Activated CD4-positive, alpha-beta T cell treated with anti-CD3 and anti-CD28 coated beads for 36 hours (primary cell): ENCODE measurements around the gene CDA. TPM values are rescaled to one million over a fixed set of nuclear protein-coding genes. Genes with fewer than 3 reads are reported as not detected.

Experiments
- ATAC-seq: fragments of 200-7000 bp; cut with Tn5 transposase; one replicate; pipeline ENCODE4 v1.10.0; 2021; ENCODE audit warnings: mild to moderate bottlenecking, moderate library complexity
- CTCF ChIA-PET: fragments of 350-600 bp; sonication (Branson Sonifier 250); formaldehyde crosslinking; loops from one replicate; lab custom pipeline; 2021; ENCODE audit warnings: antibody characterized with exemption; lab: Charles Lee
- POLR2A ChIA-PET: fragments of 350-600 bp; sonication (Branson Sonifier 250); formaldehyde crosslinking; loops from one replicate; lab custom pipeline; 2021; ENCODE audit warnings: antibody characterized with exemption, inconsistent platforms; lab: Charles Lee
- DNase-seq: peaks from one replicate; pipeline ENCODE4 v3.0.0-alpha.2; 2020
- H3K27ac Mint-ChIP-seq: one replicate; pipeline ENCODE4 v1.8.0; 2021; ENCODE audit warnings: mixed read lengths
- H3K27me3 Mint-ChIP-seq: one replicate; pipeline ENCODE4 v1.8.0; 2021; ENCODE audit warnings: mixed read lengths
- H3K36me3 Mint-ChIP-seq: one replicate; pipeline ENCODE4 v1.8.0; 2021; ENCODE audit warnings: low read depth, mixed read lengths
- H3K4me1 Mint-ChIP-seq: one replicate; pipeline ENCODE4 v1.8.0; 2021; ENCODE audit warnings: mixed read lengths
- H3K4me3 Mint-ChIP-seq: one replicate; pipeline ENCODE4 v1.8.0; 2021; ENCODE audit warnings: mild to moderate bottlenecking, moderate library complexity, mixed read lengths
- H3K9me3 Mint-ChIP-seq: one replicate; pipeline ENCODE4 v1.8.0; 2021; ENCODE audit warnings: low read depth, mixed read lengths
- intact Hi-C, 2 experiments: fragments of 100-400 bp; cut with DNase I in 1 of 2; cut with micrococcal nuclease in 1 of 2; formaldehyde crosslinking; loops; one replicate each; pipeline versions ENCODE4 v1.14.2 to v1.15.1; 2022 to 2024; cut with DNase I, micrococcal nuclease
- total RNA-seq, 2 experiments: library from RNA; stranded (reverse); gene quantifications; one replicate each; pipeline ENCODE4 v1.2.3, GENCODE V29; 2021

Gene CDA
- total RNA-seq, 2 experiments from 2014 or later, result not detected

DNA sequence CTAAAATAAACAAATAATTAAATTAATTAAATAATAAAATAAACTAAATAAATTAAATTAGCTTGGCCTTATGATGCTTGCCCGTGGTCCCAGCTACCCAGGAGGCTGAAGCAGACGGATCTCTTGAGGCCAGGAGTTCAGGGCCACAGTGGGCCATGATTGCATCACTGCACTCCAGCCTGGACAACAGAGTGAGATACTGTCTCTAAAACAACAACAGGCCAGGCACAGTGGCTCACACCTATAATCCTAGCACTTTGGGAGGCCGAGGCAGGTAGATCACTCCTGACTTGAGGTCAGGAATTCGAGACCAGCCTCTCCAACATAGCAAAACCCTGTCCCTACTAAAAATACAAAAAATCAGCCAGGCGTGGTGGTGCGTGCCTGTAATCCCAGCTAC, 32.1 kb downstream of the CDA start:
- Mint-ChIP-seq H3K36me3 (no peaks in the 10 kb centered on the region), H3K9me3 (no peaks in the 10 kb centered on the region), H3K27ac (no peak overlapping the region), H3K4me3 (no peak overlapping the region), H3K4me1 (peaks cover 3% of the 10 kb centered on the region), H3K27me3 (peaks cover 7% of the 10 kb centered on the region)
- ChIA-PET CTCF (interaction anchor here (0.7 to 2.4 kb wide), 3 partner anchors 13 to 367 kb away, joined by 3 to 6 read pairs (median 4); no protein-coding TSS in a partner anchor), POLR2A (no interaction called here)
- no peak for ATAC-seq
- intact Hi-C loops, result no loop called here
- no peak for DNase-seq

DNA sequence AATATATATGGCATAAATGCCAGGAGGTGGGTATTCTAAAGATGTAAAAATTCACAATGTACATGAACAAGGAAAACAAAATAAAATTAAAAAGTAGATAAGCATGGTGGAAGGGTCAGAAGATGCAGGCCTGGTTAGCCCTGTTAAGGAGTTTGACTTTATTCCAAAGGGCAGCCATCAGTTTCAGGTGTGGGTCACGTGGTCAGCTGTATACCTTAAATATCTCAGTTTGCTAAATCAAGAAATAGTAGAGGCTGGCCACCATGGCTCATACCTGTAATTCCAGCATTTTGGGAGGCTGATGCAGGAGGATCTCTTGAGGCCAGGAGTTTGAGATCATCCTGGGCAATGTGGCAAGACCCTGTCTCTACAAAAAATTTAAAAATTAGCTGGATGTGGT, 35.8 kb downstream of the CDA start:
- intact Hi-C loops, result no loop called here
- no peak for ATAC-seq
- Mint-ChIP-seq H3K27me3 (peaks cover 8% of the 10 kb centered on the region), H3K27ac (no peak overlapping the region), H3K9me3 (peaks cover 6% of the 10 kb centered on the region), H3K4me3 (no peak overlapping the region), H3K36me3 (no peaks in the 10 kb centered on the region), H3K4me1 (no peaks in the 10 kb centered on the region)
- ChIA-PET POLR2A (no interaction called here), CTCF (interaction anchor here (0.7 to 1.4 kb wide), 2 partner anchors 9 to 260 kb away, joined by 3 to 6 read pairs; partner anchors contain the start of gene PINK1)
- no peak for DNase-seq

DNA sequence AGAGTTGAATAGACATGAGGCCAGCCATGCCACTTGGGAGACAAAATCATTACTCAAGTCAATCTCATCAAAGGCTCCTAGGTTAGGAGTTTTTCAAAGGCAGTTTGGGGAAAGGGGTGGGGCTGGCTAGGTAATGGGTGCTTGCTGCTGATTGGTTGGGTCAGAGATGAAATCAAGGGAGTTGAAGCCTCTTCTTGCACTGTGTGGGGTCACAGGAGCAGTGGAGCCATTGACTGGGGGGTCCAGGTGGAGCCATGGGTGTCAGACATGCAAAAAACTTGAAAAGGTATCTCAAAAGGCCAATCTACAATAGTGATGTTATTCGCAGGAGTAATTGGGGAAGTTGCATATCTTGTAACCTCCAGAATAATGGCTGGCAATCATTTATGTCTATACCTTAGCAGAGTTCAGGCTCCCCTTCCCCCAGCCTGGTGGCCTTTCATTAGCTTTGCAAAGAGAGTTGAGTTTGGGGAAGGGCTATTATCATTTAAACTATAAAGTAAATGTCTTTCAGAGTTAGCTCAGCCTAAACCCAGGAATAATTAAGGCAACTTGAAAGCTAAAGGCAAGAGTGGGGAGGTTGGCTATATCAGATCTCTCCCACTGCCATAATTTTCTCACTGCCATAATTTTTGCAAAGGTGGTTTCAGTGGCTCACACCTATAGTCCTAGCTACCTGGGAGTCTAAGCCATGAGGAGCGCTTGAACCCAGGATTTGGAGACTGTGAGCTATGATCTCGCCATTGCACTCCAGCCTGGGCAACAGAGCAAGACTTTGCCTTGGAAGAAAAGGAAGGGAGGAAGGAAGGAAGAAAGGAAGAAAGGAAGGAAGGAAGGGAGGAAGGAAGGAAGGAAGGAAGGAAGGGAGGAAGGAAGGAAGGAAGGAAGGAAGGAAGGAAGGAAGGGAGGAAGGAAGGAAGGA, 36.5 kb downstream of the CDA start:
- H3K27ac Mint-ChIP-seq, result no peak overlapping the region
- no peak overlapping the region for H3K4me3 Mint-ChIP-seq
- ATAC-seq, result no peak
- DNase-seq, result no peak
- H3K4me1 Mint-ChIP-seq, result no peaks in the 10 kb centered on the region
- peaks cover 6% of the 10 kb centered on the region for H3K9me3 Mint-ChIP-seq
- ChIA-PET POLR2A (no interaction called here), CTCF (interaction anchor here (1.4 kb wide), 1 partner anchor 8 kb away, joined by 6 read pairs; the partner anchor contains the start of gene PINK1)
- intact Hi-C loops, result no loop called here
- no peaks in the 10 kb centered on the region for H3K36me3 Mint-ChIP-seq
- peaks cover 8% of the 10 kb centered on the region for H3K27me3 Mint-ChIP-seq

DNA sequence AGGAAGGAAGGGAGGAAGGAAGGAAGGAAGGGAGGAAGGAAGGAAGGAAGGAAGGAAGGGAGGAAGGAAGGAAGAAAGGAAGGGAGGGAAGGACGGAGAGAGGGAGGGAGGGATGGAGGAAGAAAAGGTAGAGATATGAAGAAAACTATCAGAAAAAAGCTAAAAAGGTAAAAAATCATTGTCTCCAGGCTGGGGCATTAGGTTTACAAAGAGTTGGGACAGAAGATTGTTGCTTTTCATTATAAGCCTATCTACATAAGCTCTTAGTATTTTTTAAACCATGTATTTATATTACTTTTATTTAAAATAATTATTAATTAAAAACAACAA, 37.2 kb downstream of the CDA start:
- Mint-ChIP-seq H3K36me3 (no peaks in the 10 kb centered on the region), H3K27me3 (peaks cover 8% of the 10 kb centered on the region), H3K4me3 (no peak overlapping the region), H3K9me3 (peaks cover 6% of the 10 kb centered on the region), H3K4me1 (no peaks in the 10 kb centered on the region), H3K27ac (no peak overlapping the region)
- no peak for DNase-seq
- ATAC-seq, result no peak
- intact Hi-C loops, result no loop called here
- POLR2A ChIA-PET, result no interaction called here
- CTCF ChIA-PET, result no interaction called here

- ChIA-PET CTCF (no interaction called here), POLR2A (no interaction called here)
- Mint-ChIP-seq H3K9me3 (peaks cover 6% of the 10 kb centered on the region), H3K4me3 (no peak overlapping the region), H3K4me1 (no peaks in the 10 kb centered on the region), H3K36me3 (no peaks in the 10 kb centered on the region), H3K27ac (no peak overlapping the region), H3K27me3 (peaks cover 8% of the 10 kb centered on the region)
- DNase-seq (no peak), ATAC-seq (no peak)
- intact Hi-C loops, result no loop called here
These were observed 37.6 kb downstream of the CDA start for GRCh38 chr1:20626524-20626923.

DNA sequence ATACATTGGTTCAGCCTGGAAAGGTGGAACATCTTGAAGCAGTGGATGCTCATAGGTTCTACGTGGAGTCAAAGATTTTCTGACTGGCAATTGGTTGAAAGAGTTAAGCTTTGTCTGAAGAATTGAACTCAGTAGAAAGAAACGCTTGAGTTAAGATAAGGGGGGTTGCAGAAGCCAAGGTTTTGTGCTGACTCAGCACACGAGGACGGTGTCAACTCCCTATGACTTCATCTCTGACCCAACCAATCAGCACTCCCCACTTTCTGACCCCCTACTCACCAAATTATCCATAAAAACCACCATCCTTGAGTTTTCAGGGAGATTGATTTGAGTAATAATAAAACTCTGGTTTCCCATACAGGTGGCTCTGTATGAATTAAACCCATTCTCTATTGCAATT, 41.8 kb downstream of the CDA start:
- Mint-ChIP-seq H3K36me3 (no peaks in the 10 kb centered on the region), H3K9me3 (peaks cover 6% of the 10 kb centered on the region), H3K27me3 (peaks cover 7% of the 10 kb centered on the region), H3K4me3 (no peak overlapping the region), H3K27ac (no peak overlapping the region), H3K4me1 (peaks cover 9% of the 10 kb centered on the region)
- CTCF ChIA-PET, result interaction anchor here (0.7 to 2.0 kb wide), 5 partner anchors 8 to 117 kb away, joined by 3 to 8 read pairs (median 3); partner anchors contain the start of gene DDOST
- DNase-seq, result no peak
- POLR2A ChIA-PET, result no interaction called here
- intact Hi-C loops, result loop anchor here (5.0 to 10.0 kb wide), 2 partner anchors 123 to 256 kb away; partner anchors contain the start of gene MUL1 (in 1 of the 2)
- ATAC-seq, result no peak

DNA sequence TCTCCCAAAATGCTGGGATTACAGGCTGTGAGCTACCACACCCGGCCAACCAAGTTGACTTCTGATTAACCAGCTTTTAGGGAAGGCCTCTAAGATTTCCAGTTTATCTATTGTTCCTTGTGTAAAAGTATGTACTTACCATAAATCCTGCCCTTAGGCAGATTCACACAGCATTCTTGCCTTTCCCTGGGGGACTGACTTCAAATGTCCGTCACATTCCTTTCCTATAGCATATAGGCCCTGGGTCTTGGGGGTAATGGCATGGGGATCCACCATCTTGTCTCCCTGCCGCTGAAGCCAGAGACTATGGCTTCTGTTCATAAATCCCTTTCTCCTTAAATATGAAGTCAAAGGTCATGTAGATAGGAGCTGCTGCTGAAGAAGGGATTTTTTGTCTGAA, 43.5 kb downstream of the CDA start:
- peak overlapping the region; percentile 15 for H3K4me3 Mint-ChIP-seq
- ChIA-PET CTCF (interaction anchor here (0.6 to 3.9 kb wide), 12 partner anchors 7 to 585 kb away, joined by 3 to 30 read pairs (median 4); partner anchors contain the start of gene DDOST), POLR2A (no interaction called here)
- DNase-seq (no peak), ATAC-seq (no peak)
- peaks cover 9% of the 10 kb centered on the region for H3K4me1 Mint-ChIP-seq
- H3K27ac Mint-ChIP-seq, result no peak overlapping the region
- intact Hi-C loops, result loop anchor here (2.0 to 10.0 kb wide), 3 partner anchors 58 to 258 kb away; partner anchors contain the start of gene MUL1 (in 1 of the 2)
- peaks cover 1% of the 10 kb centered on the region for H3K27me3 Mint-ChIP-seq
- H3K9me3 Mint-ChIP-seq, result peaks cover 6% of the 10 kb centered on the region
- no peaks in the 10 kb centered on the region for H3K36me3 Mint-ChIP-seq

DNA sequence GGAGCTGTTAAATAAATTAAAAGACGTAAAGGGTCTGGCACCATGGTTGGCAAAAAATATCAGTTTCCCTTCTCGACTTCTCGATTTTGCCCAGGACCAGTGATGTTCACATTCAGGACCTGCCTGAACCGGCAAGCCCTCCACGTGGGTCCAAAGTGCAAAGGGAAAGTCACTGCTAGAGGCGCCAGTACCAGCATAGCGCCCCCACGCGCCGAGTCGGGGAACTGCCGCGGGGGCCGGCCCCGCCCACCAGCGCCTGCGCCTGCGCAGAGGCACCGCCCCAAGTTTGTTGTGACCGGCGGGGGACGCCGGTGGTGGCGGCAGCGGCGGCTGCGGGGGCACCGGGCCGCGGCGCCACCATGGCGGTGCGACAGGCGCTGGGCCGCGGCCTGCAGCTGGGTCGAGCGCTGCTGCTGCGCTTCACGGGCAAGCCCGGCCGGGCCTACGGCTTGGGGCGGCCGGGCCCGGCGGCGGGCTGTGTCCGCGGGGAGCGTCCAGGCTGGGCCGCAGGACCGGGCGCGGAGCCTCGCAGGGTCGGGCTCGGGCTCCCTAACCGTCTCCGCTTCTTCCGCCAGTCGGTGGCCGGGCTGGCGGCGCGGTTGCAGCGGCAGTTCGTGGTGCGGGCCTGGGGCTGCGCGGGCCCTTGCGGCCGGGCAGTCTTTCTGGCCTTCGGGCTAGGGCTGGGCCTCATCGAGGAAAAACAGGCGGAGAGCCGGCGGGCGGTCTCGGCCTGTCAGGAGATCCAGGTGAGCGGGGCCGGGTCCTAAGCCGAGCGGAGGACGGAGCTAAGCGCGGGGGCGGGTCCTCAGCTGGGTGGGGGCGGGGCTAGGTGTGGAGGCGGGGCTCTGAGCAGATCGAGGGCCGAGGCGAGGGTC, 44.5 kb downstream of the CDA start, which contains the start of gene PINK1:
Gene PINK1, plus strand, starts transcription at position 269 of the 875 bp plus-strand sequence. Its CDS starts 91 bp downstream, at position 360.
- CTCF ChIA-PET, result interaction anchor here (0.5 to 3.9 kb wide), 25 partner anchors 9 to 1398 kb away, joined by 3 to 30 read pairs (median 4); partner anchors contain the start of gene DDOST
- intact Hi-C loops, result loop anchor here (1.0 to 10.0 kb wide), 9 partner anchors 28 to 259 kb away; partner anchors contain the start of genes DDOST (in 2 of the 2) and MUL1 (in 2 of the 2)
- peaks cover 3% of the 10 kb centered on the region for H3K9me3 Mint-ChIP-seq
- peaks cover 9% of the 10 kb centered on the region for H3K4me1 Mint-ChIP-seq
- peak within 1 kb of the TSS; percentile 72 for H3K4me3 Mint-ChIP-seq
- peak within 1 kb of the TSS; percentile 72 for H3K27ac Mint-ChIP-seq
- DNase-seq (peak; percentile 91), ATAC-seq (peak; percentile 82)
- no peaks in the 10 kb centered on the region for H3K36me3 Mint-ChIP-seq
- H3K27me3 Mint-ChIP-seq, result no peaks in the 10 kb centered on the region
- POLR2A ChIA-PET, result interaction anchor here (1.3 kb wide), 1 partner anchor 154 kb away, joined by 6 read pairs; the partner anchor contains the start of gene HP1BP3

DNA sequence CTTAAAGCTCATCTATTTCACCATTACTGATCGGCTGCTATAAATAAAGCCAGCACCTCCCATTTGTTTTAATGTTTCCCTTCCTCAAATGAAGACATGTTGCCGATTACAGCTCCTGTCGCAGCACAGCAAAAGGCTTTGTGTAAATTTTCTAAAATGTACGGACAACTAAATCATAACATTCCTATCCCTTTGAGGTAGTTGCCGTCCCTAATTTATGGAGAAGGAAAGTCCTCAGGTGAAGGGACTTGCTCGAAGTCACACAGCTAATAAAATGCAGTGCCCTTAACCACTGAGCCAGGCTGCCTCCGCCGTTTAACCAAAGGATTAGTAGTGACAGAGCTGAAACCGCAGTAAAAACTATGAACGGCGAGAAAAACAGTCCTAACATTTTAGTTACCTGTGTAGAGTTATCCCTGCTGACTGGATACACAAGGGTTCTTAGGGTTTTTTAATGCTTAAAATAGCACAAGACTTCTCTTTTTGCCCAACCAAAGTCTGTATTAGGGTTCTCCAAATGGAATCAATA, 45.2 kb downstream of the CDA start:
- peak overlapping the region; percentile 72 for H3K27ac Mint-ChIP-seq
- DNase-seq (peak; percentile 28), ATAC-seq (peak; percentile 34)
- POLR2A ChIA-PET, result interaction anchor here (1.3 kb wide), 1 partner anchor 153 kb away, joined by 6 read pairs; the partner anchor contains the start of gene HP1BP3
- intact Hi-C loops, result loop anchor here (1.0 to 10.0 kb wide), 3 partner anchors 127 to 259 kb away; partner anchors contain the start of gene MUL1 (in 1 of the 2)
- peaks cover 9% of the 10 kb centered on the region for H3K4me1 Mint-ChIP-seq
- H3K9me3 Mint-ChIP-seq, result peaks cover 1% of the 10 kb centered on the region
- CTCF ChIA-PET, result interaction anchor here (0.5 to 3.9 kb wide), 22 partner anchors 8 to 1397 kb away, joined by 3 to 30 read pairs (median 4); partner anchors contain the start of gene DDOST
- no peaks in the 10 kb centered on the region for H3K36me3 Mint-ChIP-seq
- H3K4me3 Mint-ChIP-seq, result peak overlapping the region; percentile 72
- H3K27me3 Mint-ChIP-seq, result no peaks in the 10 kb centered on the region

- CTCF ChIA-PET, result interaction anchor here (0.9 to 3.9 kb wide), 5 partner anchors 24 to 560 kb away, joined by 3 to 30 read pairs (median 19); partner anchors contain the start of gene DDOST
These were observed 45.7 kb downstream of the CDA start for GRCh38 chr1:20634594-20635084.

More at GRCh38 chr1:20634594-20635084, 45.7 kb downstream of the CDA start:
- peaks cover 9% of the 10 kb centered on the region for H3K4me1 Mint-ChIP-seq
- no peaks in the 10 kb centered on the region for H3K27me3 Mint-ChIP-seq
- intact Hi-C loops, result loop anchor here (1.0 to 10.0 kb wide), 3 partner anchors 127 to 260 kb away; partner anchors contain the start of gene MUL1 (in 1 of the 2)
- ATAC-seq (peak; percentile 38), DNase-seq (peak; percentile 25)
- H3K36me3 Mint-ChIP-seq, result no peaks in the 10 kb centered on the region
- H3K27ac Mint-ChIP-seq, result no peak overlapping the region
- POLR2A ChIA-PET, result interaction anchor here (1.3 kb wide), 1 partner anchor 152 kb away, joined by 6 read pairs; the partner anchor contains the start of gene HP1BP3
- no peaks in the 10 kb centered on the region for H3K9me3 Mint-ChIP-seq
- peak overlapping the region; percentile 72 for H3K4me3 Mint-ChIP-seq
